ENCODE results near the gene BLVRA.

DNA sequence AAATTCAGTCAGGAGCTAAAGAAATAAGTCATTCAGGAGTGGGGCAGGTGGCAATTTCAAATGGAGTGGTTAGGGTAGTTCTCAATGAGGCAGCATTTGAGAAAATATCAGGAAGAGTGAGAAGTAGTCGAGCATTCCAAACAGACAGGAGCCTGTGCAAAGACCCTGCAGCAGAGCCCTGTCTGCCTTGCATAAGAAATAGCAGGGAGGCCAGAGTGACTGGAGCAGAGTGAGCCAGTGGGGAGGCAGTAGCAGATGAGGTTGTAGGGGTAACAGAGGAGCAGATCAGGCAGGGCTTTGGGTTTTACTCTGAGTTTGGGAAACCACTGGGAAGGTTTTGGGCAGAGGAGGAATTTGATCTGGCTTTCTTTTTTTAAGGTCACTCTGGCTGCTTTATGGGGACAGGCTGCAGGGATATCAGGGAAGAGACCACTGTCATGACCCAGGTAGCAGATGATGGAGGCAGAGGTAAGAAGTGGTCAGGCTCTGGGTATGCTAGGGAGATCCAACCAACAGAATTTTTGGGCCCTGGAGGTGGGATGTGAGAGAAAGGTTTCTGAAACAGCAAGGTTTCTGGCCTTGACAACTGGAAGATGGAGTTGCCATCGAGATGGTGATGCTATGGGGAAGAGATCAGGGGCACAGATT lies 1.3 kb upstream of the BLVRA start:
- no peak for TF ChIP-seq SNAI2 (CRISPR knock-in tag; IDR thresholded peaks at IDR 0.05)
- no peak for TF ChIP-seq BACH2 (CRISPR knock-in tag; IDR thresholded peaks at IDR 0.05; ENCODE audit: borderline replicate concordance)
- no peak for TF ChIP-seq ZFP3 (CRISPR knock-in tag; IDR thresholded peaks at IDR 0.05)
- TF ChIP-seq CREB5 (CRISPR knock-in tag; IDR thresholded peaks at IDR 0.05; ENCODE audit: low read depth): no peak
- no peak for TF ChIP-seq ZNF8 (CRISPR knock-in tag; IDR thresholded peaks at IDR 0.05)
- no peak for TF ChIP-seq ZNF565 (CRISPR knock-in tag; conservative IDR thresholded peaks at IDR 0.05; ENCODE audit: low read depth)
- TF ChIP-seq PATZ1 (CRISPR knock-in tag; IDR thresholded peaks at IDR 0.05; ENCODE audit: borderline replicate concordance): no peak
- no peak for TF ChIP-seq PPARA (CRISPR knock-in tag; IDR thresholded peaks at IDR 0.05; ENCODE audit: borderline replicate concordance)
- no peak for TF ChIP-seq ISL1 (CRISPR knock-in tag; IDR thresholded peaks at IDR 0.05)
- TF ChIP-seq ARNTL (CRISPR knock-in tag; IDR thresholded peaks at IDR 0.05; ENCODE audit: borderline replicate concordance, low read depth): no peak
- TF ChIP-seq OSR1 (CRISPR knock-in tag; IDR thresholded peaks at IDR 0.05): no peak
- no peak for TF ChIP-seq TOX (CRISPR knock-in tag; IDR thresholded peaks at IDR 0.05; ENCODE audit: borderline replicate concordance)

Measured in SK-N-SH treated with all-trans-retinoic acid at 6 μM for 48 hours (cell line).